ENCODE results near the gene L3MBTL3. TPM values are rescaled to one million over a fixed set of nuclear protein-coding genes. Genes with fewer than 3 reads are reported as not detected.
A peak's percentile ranks its signal among the peaks of the same experiment; 100 is the strongest.

Gene L3MBTL3
- total RNA-seq, 2 experiments from 2014 or later: 13.5 to 14.9 TPM

GRCh38 chr6:130138116-130138908 is 119.9 kb downstream of the L3MBTL3 start:
- ChIA-PET CTCF (no interaction called here), POLR2A (no interaction called here)
- peak; percentile 60 for ATAC-seq
- Mint-ChIP-seq H3K9me3 (no peaks in the 10 kb centered on the region), H3K36me3 (ENCODE audit: low read depth) (peaks cover 56% of the 10 kb centered on the region), H3K27ac (peak overlapping the region; percentile 84), H3K27me3 (no peaks in the 10 kb centered on the region), H3K4me3 (peak overlapping the region; percentile 66), H3K4me1 (ENCODE audit: low read depth) (peaks cover 58% of the 10 kb centered on the region)
- intact Hi-C loops (cut with micrococcal nuclease): loop anchor here (5.0 kb wide), 2 partner anchors 44 to 111 kb away; no protein-coding TSS in a partner anchor
- no peak for DNase-seq
- TF ChIP-seq CTCF (IDR thresholded peaks at IDR 0.05): no peak

- ChIA-PET CTCF (no interaction called here), POLR2A (no interaction called here)
- no peak for TF ChIP-seq CTCF (IDR thresholded peaks at IDR 0.05)
- H3K27me3 Mint-ChIP-seq: no peaks in the 10 kb centered on the region
- DNase-seq: no peak
- no peaks in the 10 kb centered on the region for H3K9me3 Mint-ChIP-seq
- H3K4me1 Mint-ChIP-seq (ENCODE audit: low read depth): peaks cover 52% of the 10 kb centered on the region
- H3K27ac Mint-ChIP-seq: peak overlapping the region; percentile 84
- peak; percentile 32 for ATAC-seq
- intact Hi-C loops (cut with micrococcal nuclease): loop anchor here (5.0 kb wide), 2 partner anchors 43 to 112 kb away; no protein-coding TSS in a partner anchor
- peak overlapping the region; percentile 66 for H3K4me3 Mint-ChIP-seq
- peaks cover 60% of the 10 kb centered on the region for H3K36me3 Mint-ChIP-seq (ENCODE audit: low read depth)
Observed at GRCh38 chr6:130138909-130139242, 120.5 kb downstream of the L3MBTL3 start.

GRCh38 chr6:130140084-130140483 is 121.7 kb downstream of the L3MBTL3 start:
- intact Hi-C loops (cut with micrococcal nuclease): no loop called here
- DNase-seq (no peak), ATAC-seq (no peak)
- H3K4me1 Mint-ChIP-seq (ENCODE audit: low read depth): peaks cover 44% of the 10 kb centered on the region
- H3K4me3 Mint-ChIP-seq: no peak overlapping the region
- H3K27ac Mint-ChIP-seq: no peak overlapping the region
- ChIA-PET POLR2A (interaction anchor here (0.6 to 0.9 kb wide), 2 partner anchors 142 to 178 kb away, joined by 3 to 4 read pairs; no protein-coding TSS in a partner anchor), CTCF (interaction anchor here (1.1 to 1.4 kb wide), 3 partner anchors 15 to 80 kb away, joined by 3 read pairs; no protein-coding TSS in a partner anchor)
- no peak for TF ChIP-seq CTCF (IDR thresholded peaks at IDR 0.05)
- no peaks in the 10 kb centered on the region for H3K27me3 Mint-ChIP-seq
- peaks cover 61% of the 10 kb centered on the region for H3K36me3 Mint-ChIP-seq (ENCODE audit: low read depth)
- H3K9me3 Mint-ChIP-seq: no peaks in the 10 kb centered on the region

- no peak for ATAC-seq
- POLR2A ChIA-PET: no interaction called here
- Mint-ChIP-seq H3K4me3 (no peak overlapping the region), H3K9me3 (no peaks in the 10 kb centered on the region), H3K36me3 (ENCODE audit: low read depth) (peaks cover 42% of the 10 kb centered on the region), H3K27ac (no peak overlapping the region), H3K4me1 (ENCODE audit: low read depth) (peaks cover 15% of the 10 kb centered on the region), H3K27me3 (no peaks in the 10 kb centered on the region)
- no peak for TF ChIP-seq CTCF (IDR thresholded peaks at IDR 0.05)
- CTCF ChIA-PET: interaction anchor here (1.1 to 1.4 kb wide), 2 partner anchors 8 to 30 kb away, joined by 3 read pairs; no protein-coding TSS in a partner anchor
- intact Hi-C loops (cut with micrococcal nuclease): no loop called here
- DNase-seq: no peak
Observed at GRCh38 chr6:130143709-130144108, 125.3 kb downstream of the L3MBTL3 start.

GRCh38 chr6:130147111-130147510 is 128.7 kb downstream of the L3MBTL3 start:
- Mint-ChIP-seq H3K27ac (peak overlapping the region; percentile 28), H3K9me3 (no peaks in the 10 kb centered on the region), H3K4me1 (ENCODE audit: low read depth) (peaks cover 2% of the 10 kb centered on the region), H3K36me3 (ENCODE audit: low read depth) (peaks cover 33% of the 10 kb centered on the region), H3K27me3 (no peaks in the 10 kb centered on the region), H3K4me3 (no peak overlapping the region)
- POLR2A ChIA-PET: no interaction called here
- CTCF ChIA-PET: no interaction called here
- intact Hi-C loops (cut with micrococcal nuclease): no loop called here
- TF ChIP-seq CTCF (IDR thresholded peaks at IDR 0.05): no peak
- no peak for DNase-seq
- no peak for ATAC-seq
